ENCODE measurements around the gene CLRN2.

Gene CLRN2

GRCh38 chr4:17514865-17515264 lies at the start of gene CLRN2:
Gene CLRN2, plus strand, starts transcription at chr4:17515165. Its CDS starts 102 bp downstream, at chr4:17515267.
- no peak for DNase-seq

- no peak for DNase-seq
These were observed 46.2 kb upstream of the CLRN2 start for GRCh38 chr4:17468619-17469221.

GRCh38 chr4:17469931-17470674 lies 44.9 kb upstream of the CLRN2 start:
- no peak for DNase-seq

- DNase-seq, result no peak
These were observed 39.5 kb upstream of the CLRN2 start for GRCh38 chr4:17475481-17475880.

GRCh38 chr4:17476853-17477252 lies 38.1 kb upstream of the CLRN2 start:
- DNase-seq, result no peak

- DNase-seq, result no peak
These were observed 37.0 kb upstream of the CLRN2 start for GRCh38 chr4:17477774-17478472.

GRCh38 chr4:17480210-17480927 lies 34.6 kb upstream of the CLRN2 start:
- DNase-seq, result no peak

GRCh38 chr4:17480955-17481354 lies 34.0 kb upstream of the CLRN2 start:
- DNase-seq, result no peak

GRCh38 chr4:17482716-17483115 lies 32.2 kb upstream of the CLRN2 start:
- DNase-seq, result no peak

- DNase-seq, result no peak
These were observed 25.8 kb upstream of the CLRN2 start for GRCh38 chr4:17489123-17489522.

- no peak for DNase-seq
These were observed 25.2 kb upstream of the CLRN2 start for GRCh38 chr4:17489721-17490120.

GRCh38 chr4:17490575-17491059 lies 24.3 kb upstream of the CLRN2 start:
- DNase-seq, result peak; percentile 72

- DNase-seq, result no peak
These were observed 23.8 kb upstream of the CLRN2 start for GRCh38 chr4:17491196-17491595.

GRCh38 chr4:17492058-17492741 lies 22.8 kb upstream of the CLRN2 start:
- no peak for DNase-seq

GRCh38 chr4:17492876-17493275 lies 22.1 kb upstream of the CLRN2 start:
- no peak for DNase-seq

GRCh38 chr4:17493619-17494018 lies 21.3 kb upstream of the CLRN2 start:
- DNase-seq, result no peak

GRCh38 chr4:17494258-17495190 lies 20.4 kb upstream of the CLRN2 start:
- no peak for DNase-seq

GRCh38 chr4:17497890-17498523 lies 17.0 kb upstream of the CLRN2 start:
- DNase-seq, result no peak

- no peak for DNase-seq
These were observed 14.4 kb upstream of the CLRN2 start for GRCh38 chr4:17500574-17500973.

GRCh38 chr4:17502756-17503155 lies 12.2 kb upstream of the CLRN2 start:
- DNase-seq, result no peak

- DNase-seq, result no peak
These were observed 10.9 kb upstream of the CLRN2 start for GRCh38 chr4:17504081-17504480.
